HPDE6-E6E7 (cell line): Measurements from ENCODE around the gene TBC1D1.

Experiments used
- DNase-seq: peaks from one replicate; pipeline ENCODE4 v3.0.0; 2011; ENCODE audit warnings: missing footprints; ENCODE audit errors: extremely low spot score

Gene TBC1D1

GRCh38 chr4:37885496-37885895 lies 5.4 kb upstream of the TBC1D1 start:
- no peak for DNase-seq

DNA sequence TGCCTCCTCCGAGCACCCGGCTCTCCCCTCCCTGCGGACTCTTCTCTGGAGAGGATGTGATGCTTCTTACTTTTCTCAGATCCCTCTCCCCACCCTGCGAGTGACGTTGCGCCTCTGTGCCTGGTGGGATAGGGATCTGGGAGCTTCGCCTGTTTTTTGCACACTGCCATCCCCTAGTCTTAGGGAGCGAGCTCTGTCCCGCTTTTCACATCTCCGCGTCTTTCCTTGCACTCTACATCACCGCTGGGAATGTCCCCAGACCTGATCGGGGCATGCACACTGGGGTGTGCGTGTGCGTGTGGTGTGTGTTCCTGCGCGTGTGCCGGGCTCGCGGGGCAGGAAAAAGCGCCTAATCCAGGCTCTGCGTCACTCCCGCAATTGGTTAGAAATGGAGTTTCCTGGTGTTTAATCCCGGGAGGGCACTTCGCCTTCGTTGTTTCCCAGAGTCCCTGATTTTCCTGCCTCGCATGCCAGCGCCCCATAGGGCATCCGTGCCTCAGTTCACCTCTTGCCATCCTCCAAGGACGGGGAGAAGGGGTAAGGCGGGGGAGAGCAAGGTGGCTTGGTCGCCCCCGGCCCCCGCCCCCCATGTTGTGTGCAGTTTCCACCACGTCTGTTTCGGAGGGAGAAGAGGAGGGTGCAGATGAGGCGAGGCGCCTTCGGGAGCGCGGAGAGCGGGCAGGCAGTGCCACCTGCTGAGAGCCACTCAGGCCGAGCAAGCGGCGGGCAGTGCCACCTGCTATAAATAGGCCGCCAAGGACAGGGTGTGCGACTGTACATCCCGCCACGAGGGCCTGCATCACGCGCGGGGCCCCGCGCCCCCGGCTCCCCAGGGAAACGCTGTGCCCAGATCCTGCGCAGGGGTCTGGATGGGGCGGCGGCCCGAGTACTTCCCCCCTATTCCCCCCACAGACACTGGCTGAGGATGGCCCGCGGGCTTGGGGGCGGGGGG lies 759 bp upstream of the TBC1D1 start:
- DNase-seq: no peak

DNA sequence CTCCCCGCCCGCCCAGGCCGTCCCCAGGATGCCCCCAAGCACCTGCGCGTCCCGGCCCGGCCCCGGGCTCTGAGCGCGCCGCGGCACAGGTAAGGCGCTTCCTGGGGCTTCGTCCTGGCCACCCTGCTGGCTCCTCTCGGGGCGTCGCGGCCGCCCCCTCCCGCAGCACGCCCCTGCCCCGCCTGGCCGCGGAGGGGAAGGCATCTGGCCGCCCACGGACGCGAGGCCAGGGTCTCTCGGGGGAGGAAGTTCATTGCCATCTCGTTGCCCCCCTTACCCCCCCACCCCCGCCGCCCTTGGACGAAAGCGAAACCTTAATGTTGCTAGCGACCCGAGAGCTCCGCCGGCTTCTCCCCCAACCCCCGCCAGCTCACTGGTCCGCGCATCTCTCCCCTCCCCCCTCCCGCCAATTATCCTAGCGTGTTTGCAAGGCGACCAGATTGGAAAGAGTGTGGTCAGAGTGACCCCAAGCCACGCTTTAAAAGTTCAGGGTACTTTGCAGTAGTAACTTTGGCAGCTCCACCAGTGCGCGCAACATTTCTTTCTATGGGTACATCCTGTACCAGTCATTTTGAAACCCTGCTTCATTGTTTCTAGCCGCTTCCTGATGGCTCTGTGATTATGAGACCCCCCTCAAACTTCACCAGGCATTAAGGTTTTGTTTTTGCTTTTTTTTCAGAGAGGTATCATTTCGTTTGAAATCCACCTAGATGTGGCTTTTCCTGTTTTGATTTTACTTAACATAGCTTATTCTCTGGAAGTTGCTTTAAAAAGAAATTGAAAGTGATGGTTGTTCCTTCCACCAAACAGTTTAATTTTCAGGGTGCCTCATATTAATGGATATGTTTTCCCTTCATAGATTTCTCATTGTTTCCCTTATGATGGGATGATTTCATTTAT lies 626 bp downstream of the TBC1D1 start:
- no peak for DNase-seq

GRCh38 chr4:37892641-37893040 lies 1.8 kb downstream of the TBC1D1 start:
- no peak for DNase-seq

DNA sequence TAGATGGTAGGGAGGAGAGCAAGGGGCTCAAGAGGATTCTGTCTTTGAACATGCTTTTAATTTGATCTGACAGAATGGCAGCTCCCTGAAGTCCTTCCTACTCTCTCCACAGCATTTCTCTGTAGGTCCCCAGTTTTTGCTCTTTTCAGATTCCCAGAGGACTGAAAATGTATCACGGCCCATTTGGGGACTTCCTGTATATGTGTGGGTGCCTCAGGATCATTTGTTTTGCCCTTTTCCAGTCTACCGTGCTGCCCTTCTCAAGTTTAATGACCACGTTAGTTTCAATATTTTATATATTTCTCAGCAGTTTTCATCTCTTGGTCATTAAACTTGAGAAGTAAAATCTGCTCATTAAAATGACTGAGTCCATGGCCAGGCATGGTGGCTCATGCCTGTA lies 2.3 kb downstream of the TBC1D1 start:
- no peak for DNase-seq

- no peak for DNase-seq
Observed at GRCh38 chr4:37895271-37895670, 4.4 kb downstream of the TBC1D1 start.

DNA sequence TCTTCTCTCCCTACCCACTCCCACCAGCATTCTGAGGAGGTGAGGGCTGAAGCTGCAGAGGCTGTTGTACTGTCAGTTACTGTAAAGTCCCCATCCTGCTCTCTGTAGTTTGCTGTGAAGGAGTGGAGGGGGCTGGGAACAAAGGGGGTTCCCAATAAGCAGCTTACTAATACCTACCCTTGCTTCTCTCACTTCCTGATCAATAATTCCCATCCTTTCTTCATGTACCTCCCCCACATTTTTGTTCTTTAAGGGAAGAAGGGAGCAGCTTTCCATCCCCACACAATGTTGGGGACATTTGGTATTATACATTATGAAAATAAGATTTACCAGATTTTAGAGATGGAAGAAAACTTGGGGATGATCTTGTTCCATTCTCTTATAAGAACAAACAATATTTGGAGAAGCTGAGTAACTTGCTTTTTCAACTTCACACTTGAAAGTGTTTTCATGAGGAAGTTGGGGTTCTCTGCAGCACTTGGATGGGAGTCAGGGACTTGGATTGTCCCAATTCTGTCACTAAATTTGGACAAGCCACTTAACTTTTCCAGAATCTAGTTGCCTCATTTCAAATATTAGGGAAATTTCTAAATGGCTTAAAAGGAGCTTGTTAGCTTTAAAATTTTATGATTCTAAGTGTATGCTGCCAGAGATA lies 5.4 kb downstream of the TBC1D1 start:
- DNase-seq: no peak

- no peak for DNase-seq
Observed at GRCh38 chr4:37902212-37902611, 11.3 kb downstream of the TBC1D1 start.

DNA sequence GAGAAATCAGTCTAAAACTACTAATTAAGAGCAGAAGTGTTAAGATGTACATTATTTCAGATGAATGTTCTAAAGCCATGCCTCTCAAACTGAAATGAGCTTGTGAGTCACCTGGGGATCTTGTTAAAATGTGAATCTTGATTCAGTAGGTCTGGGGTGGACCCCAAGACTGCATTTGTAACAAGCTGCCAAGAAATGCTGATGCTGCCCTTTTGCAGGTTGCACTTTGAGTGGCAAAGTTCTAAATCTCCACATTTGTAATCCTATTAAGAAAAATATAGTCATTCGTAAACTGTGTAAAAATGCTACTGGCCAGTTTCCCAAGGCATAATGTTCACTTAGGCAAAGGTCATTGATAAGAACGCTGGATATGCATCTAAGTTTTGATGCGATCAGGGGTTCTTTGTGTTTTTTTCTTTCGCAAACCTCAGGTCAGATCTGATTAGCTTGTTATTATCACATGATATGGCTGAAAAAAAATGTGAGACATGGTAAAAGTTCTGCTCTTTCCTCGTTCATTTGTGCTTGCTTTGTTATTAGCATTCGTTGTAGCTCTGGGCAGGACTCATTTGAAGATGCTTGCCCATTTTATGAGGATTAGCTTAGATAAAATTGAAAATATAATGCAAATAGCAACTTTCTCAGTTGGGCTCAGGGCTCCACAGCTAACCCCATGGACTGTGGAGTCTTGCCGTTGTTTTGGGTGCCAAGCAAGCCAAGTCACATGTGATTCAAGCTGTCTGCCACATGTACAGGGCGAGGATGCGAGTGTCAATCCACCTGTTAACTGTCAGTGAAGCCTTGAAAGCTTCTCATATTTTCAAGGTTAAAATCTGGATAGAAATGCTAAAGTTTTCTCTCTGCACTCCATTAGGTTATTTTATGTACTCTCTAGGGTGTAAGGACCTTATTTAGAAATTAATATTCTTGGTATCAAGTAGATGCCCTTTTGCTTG lies 12.1 kb downstream of the TBC1D1 start:
- no peak for DNase-seq

- no peak for DNase-seq
Observed at GRCh38 chr4:37903901-37904300, 13.0 kb downstream of the TBC1D1 start.

DNA sequence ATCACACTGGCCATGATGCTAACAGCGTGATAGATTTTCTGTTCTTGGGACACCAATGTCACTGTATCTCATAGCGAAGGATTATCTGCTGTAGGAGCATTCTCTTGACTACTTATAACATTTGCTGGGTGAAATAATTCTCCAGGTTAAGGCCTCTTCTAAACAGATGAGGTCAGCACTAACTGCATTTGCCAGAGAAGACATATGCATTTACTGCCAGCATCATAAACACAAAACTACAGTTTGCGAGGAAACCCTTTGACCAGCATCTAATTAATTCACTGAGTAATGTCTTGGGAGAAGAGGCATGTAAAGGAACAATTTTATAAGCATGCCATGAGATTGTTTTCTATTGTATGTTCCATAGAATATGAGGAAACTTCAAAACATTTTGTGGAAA lies 13.9 kb downstream of the TBC1D1 start:
- DNase-seq: no peak

DNA sequence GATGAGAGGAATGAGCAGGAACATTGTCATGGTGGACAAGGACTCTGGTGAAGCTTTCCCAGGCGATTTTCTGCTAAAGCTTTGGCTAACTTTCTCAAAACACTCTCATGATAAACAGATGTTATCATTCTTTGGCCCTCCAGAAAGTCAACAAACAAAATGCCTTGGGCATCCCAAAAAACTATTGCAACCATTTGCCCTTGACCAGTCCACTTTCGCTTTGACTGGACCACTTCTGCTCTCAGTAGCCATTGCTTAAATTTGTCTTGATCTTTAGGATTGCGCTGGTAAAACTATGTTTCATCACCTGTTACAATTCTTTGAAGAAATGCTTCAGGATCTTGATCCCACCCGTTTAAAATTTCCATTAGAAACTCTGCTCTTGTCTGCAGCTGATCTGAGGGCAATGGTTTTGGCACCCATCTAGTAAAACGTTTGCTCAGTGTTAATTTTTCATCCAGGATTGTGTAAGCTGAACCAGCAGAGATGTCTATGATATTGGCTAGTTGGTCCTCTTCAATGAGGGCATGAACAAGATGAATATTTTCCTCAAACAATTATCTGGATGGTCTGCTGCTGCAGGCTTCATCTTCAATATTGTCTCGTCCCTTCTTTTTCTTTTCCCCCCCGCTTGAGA lies 14.8 kb downstream of the TBC1D1 start:
- DNase-seq: no peak

DNA sequence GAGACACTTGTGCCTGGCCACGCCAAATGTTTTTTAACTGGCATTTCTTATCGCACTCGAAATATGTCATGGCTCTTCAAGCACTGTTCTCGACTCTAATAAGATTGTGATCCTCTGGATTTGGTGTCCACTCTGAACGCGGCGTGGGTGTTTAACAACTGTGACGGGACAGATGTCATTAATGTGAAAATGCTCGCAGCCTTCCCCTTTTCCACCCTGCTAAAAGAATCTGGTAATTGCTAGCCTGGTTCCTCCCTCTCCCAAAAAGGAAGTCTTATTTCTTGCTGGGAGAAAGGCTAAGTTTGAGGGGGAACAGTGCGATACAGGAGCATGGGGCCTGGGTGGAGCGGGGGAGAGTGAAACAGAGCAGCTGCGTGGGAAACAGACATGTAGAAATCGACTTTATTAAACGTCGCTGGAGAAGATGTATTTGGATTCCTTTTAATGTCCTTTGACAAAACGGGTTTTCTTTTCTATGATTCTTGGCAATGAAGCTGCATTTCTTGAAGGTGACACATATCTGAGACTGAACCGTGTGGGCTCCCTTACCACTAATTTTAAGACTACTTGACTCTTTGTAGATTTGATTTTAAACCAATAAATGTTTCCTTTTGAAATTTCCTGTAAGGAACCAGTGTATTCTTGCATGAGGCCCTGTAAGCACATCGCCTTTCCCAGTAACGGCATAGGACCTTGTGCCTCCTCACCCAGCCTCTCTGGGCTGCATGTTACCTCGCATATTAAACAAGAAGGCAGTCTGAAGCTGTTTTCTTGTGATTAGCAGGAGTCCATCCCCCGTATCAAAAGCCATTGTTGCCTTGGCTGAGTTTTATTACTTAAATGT lies 17.8 kb downstream of the TBC1D1 start:
- DNase-seq: no peak

DNA sequence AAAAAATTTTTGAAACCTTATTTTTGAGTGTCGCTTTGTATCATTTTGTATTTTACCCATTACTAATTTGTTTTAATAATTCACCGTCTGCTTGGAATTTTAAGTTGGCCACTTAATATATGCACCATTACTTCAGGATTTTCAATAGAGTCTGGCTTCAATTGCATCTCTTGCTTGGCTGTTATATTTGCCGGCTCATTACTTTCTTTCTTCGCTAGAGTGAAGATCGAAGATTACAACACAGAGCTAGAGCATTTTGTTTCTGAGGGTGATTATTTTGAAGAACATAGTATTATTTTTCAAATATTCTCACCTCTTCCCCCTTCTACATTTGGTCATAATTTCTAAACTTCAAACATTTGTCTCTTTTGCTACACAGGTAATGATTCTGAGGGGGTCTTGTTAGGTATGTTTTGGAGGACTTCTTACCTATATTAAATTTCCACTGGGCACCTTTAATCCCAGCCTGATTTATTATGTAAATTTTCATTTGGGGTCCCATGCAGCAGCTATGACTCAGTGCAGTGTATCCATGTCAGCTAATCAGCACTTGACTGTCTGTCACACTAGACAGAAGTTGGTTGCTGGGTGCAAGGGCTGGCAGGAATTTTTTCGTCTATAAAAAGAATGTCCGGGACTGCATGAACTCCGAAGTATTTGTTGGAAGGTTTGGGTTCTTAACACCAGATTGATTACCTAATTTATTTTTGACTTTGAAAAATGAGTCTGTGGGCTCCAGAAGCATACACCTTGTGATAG lies 18.6 kb downstream of the TBC1D1 start:
- DNase-seq: no peak

- DNase-seq: no peak
Observed at GRCh38 chr4:37910091-37910486, 19.2 kb downstream of the TBC1D1 start.

DNA sequence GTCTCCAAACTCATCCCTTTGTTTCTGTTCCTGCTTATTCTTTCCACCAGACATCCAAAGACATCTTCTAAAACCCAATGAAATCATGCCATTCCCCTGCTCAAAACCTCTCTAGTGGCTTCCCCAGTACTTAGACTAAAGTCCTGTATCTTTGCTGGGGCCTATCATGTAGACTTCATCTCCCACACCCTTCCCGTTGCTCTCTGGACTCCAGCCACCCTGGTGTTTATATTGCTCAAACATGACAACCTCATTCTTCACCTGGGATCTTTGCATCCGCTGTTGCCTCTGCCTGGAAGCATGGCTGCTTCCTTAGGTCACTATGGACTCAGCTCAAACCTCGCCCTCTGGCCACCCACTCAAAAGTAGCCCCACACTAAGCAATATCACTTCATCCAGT lies 23.7 kb downstream of the TBC1D1 start:
- no peak for DNase-seq

DNA sequence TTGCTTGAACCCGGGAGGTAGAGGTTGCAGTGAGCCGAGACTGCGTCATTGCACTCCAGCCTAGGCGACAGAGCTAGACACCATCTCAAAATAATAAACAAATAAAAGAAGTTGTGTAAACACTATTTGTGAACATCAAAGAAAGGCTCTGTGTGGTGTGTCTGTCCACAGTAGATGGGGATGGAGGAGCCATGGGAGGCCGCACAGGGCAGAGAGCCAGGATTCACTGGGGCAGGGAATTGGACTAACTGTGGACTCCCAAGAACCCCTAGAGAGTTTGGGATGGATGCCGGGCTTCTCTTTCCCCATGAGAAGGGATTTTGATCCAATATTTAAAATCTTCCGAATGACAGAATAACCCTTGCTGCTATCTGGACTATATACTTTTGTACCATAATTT lies 26.5 kb downstream of the TBC1D1 start:
- no peak for DNase-seq

DNA sequence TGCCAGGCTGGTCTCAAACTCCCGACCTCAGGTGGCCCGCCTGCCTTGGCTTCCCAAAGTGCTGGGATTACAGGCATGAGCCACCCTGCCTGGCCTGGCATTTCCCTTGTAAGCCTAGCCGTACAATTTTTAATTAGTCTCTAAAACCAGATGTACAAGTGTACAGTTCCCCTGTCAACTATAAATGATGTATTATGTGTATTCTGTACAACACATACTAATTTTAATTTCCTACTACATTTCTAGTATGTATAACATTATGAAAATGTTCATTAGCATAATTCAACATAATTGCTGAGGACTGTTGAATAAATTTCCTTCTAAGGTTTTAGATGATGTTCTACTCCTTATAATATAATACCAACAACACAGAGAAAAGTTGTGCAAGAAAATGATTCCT lies 27.8 kb downstream of the TBC1D1 start:
- DNase-seq: no peak

GRCh38 chr4:37922328-37922727 lies 31.4 kb downstream of the TBC1D1 start:
- no peak for DNase-seq
